Endothelial cell of umbilical vein (primary cell): ENCODE measurements around the gene PPIL6. TPM values are rescaled to one million over a fixed set of nuclear protein-coding genes. Genes with fewer than 3 reads are reported as not detected.

ENCODE experiments used
- BruUV-seq: library from RNA; stranded (reverse); fragments of 400-500 nt; replicated peaks from 2 replicates; lab custom pipeline; 2021; lab: Mats Ljungman, UMichigan
- CTCF ChIA-PET: fragments of 300-600, 350-600 bp; sonication (Branson Sonifier 250); formaldehyde crosslinking; loops from one replicate; lab custom pipeline; 2021; ENCODE audit warnings: antibody characterized with exemption, inconsistent platforms; lab: Charles Lee
- POLR2A ChIA-PET: fragments of 300-600, 350-600 bp; sonication (Branson Sonifier 250); formaldehyde crosslinking; loops from one replicate; lab custom pipeline; 2021; ENCODE audit warnings: antibody characterized with exemption, inconsistent platforms; lab: Charles Lee
- DNase-seq: peaks from one replicate; pipeline ENCODE4 v3.0.0-alpha.2; 2011; ENCODE audit warnings: low read depth, low spot score
- FAIRE-seq: peaks from 2 replicates; lab custom pipeline; 2011; peaks lifted over from hg19 to GRCh38; lab: Jason Lieb, UNC
- H2AFZ ChIP-seq: 2 replicates; pipeline ENCODE4 v1.6.0; 2012; ENCODE audit warnings: low read depth, low read length, control low read depth, inconsistent platforms
- H3K27ac ChIP-seq: 2 replicates; pipeline ENCODE4 v1.5.1; 2011; ENCODE audit warnings: low read depth, mild to moderate bottlenecking, control low read depth, low read length, moderate library complexity; ENCODE audit not compliant: insufficient read depth
- H3K27me3 ChIP-seq, 2 experiments: 2 replicates each; pipeline versions ENCODE4 v1.6.0 to v1.6.1; 2011; ENCODE audit warnings: low read length in 2 of 2, mixed read lengths in 1 of 2; ENCODE audit not compliant: control insufficient read depth in 2 of 2, insufficient read depth in 2 of 2
- H3K36me3 ChIP-seq, 2 experiments: 2 replicates in 1 of 2; 3 replicates in 1 of 2; pipeline ENCODE4 v1.5.1; 2011; ENCODE audit warnings: low read length in 2 of 2, mild to moderate bottlenecking in 1 of 2, moderate library complexity in 1 of 2; ENCODE audit not compliant: control insufficient read depth in 2 of 2, insufficient read depth in 2 of 2; ENCODE audit errors: extremely low read depth in 1 of 2
- H3K4me1 ChIP-seq: 3 replicates; pipeline ENCODE4 v1.5.1; 2011; ENCODE audit warnings: mild to moderate bottlenecking, low read length; ENCODE audit not compliant: control insufficient read depth, insufficient read depth; ENCODE audit errors: extremely low read depth
- H3K4me2 ChIP-seq: 2 replicates; pipeline ENCODE4 v1.6.1; 2011; ENCODE audit warnings: low read length, control low read depth, mixed read lengths; ENCODE audit not compliant: insufficient read depth
- H3K4me3 ChIP-seq, 3 experiments: fragments of 200-600 bp in 1 of 3; sonication (generic), shearing (Covaris generic) in 1 of 3; replicated peaks in 1 of 3; 2 replicates each; pipeline ENCODE4 v1.5.1; 2011 to 2016; ENCODE audit warnings: control low read depth in 3 of 3, low read length in 3 of 3, mild to moderate bottlenecking in 2 of 3, inconsistent platforms in 1 of 3, low read depth in 1 of 3, moderate library complexity in 1 of 3; ENCODE audit not compliant: insufficient read depth in 1 of 3
- H3K79me2 ChIP-seq: 2 replicates; pipeline ENCODE4 v1.6.0; 2012; ENCODE audit warnings: low read length, inconsistent platforms; ENCODE audit not compliant: control insufficient read depth, insufficient read depth
- H3K9ac ChIP-seq: replicated peaks from 2 replicates; pipeline ENCODE3; 2011; ENCODE audit warnings: low read length, control low read depth; ENCODE audit not compliant: insufficient read depth; ENCODE audit errors: extremely low read depth
- H3K9me1 ChIP-seq: replicated peaks from 3 replicates; pipeline ENCODE4 v1.6.0; 2011; ENCODE audit warnings: mild to moderate bottlenecking, low read length; ENCODE audit not compliant: control insufficient read depth, insufficient read depth; ENCODE audit errors: extremely low read depth
- H3K9me3 ChIP-seq: replicated peaks from 2 replicates; pipeline ENCODE4 v1.5.1; 2012; ENCODE audit warnings: low read length, inconsistent platforms; ENCODE audit not compliant: control insufficient read depth, insufficient read depth
- H4K20me1 ChIP-seq: replicated peaks from 2 replicates; pipeline ENCODE3; 2011; ENCODE audit warnings: mild to moderate bottlenecking, low read length; ENCODE audit not compliant: control insufficient read depth, insufficient read depth; ENCODE audit errors: extremely low read depth
- CTCF ChIP-seq, 2 donors: IDR thresholded peaks; 1 replicate in 1 of 2; 2 replicates in 1 of 2; pipeline ENCODE4 v1.5.1; 2011; ENCODE audit warnings: low read length in 2 of 2, mild to moderate bottlenecking in 2 of 2, moderate library complexity in 2 of 2, control low read depth in 1 of 2, inconsistent platforms in 1 of 2, low read depth in 1 of 2; ENCODE audit not compliant: insufficient read depth in 1 of 2; ENCODE audit errors: extremely low read depth in 1 of 2
- EZH2 ChIP-seq: IDR thresholded peaks from 2 replicates; pipeline ENCODE4 v1.6.1; 2012; ENCODE audit warnings: borderline replicate concordance, low read depth, mild to moderate bottlenecking, moderate library complexity, low read length, inconsistent platforms; ENCODE audit not compliant: severe bottlenecking
- FOS ChIP-seq: IDR thresholded peaks from 2 replicates; pipeline ENCODE4 v1.6.1; 2011; ENCODE audit warnings: mild to moderate bottlenecking, low read length, moderate library complexity, borderline replicate concordance; ENCODE audit not compliant: insufficient read depth
- GATA2 ChIP-seq: IDR thresholded peaks from 2 replicates; pipeline ENCODE4 v1.7.0; 2011; ENCODE audit warnings: low read depth, mild to moderate bottlenecking, moderate library complexity, mixed read lengths, low read length; ENCODE audit not compliant: insufficient read length, insufficient read depth
- JUN ChIP-seq: IDR thresholded peaks from 2 replicates; pipeline ENCODE4 v1.6.1; 2011; ENCODE audit warnings: borderline replicate concordance, low read depth; ENCODE audit not compliant: insufficient read length, insufficient read depth
- MAX ChIP-seq: IDR thresholded peaks from 2 replicates; pipeline ENCODE4 v1.6.1; 2011; ENCODE audit not compliant: insufficient read depth, insufficient read length
- MYC ChIP-seq: IDR thresholded peaks from one replicate; pipeline ENCODE4 v1.6.1; 2011; ENCODE audit warnings: mild to moderate bottlenecking, low read depth, low read length
- POLR2A ChIP-seq: IDR thresholded peaks from 2 replicates; pipeline ENCODE4 v1.6.1; 2012; ENCODE audit warnings: low read depth, mild to moderate bottlenecking, control low read depth, low read length
- POLR2AphosphoS5 ChIP-seq: IDR thresholded peaks from 2 replicates; pipeline ENCODE4 v1.6.1; 2012; ENCODE audit warnings: low read depth, mild to moderate bottlenecking, control low read depth, low read length, moderate library complexity; ENCODE audit not compliant: insufficient read depth
- dilution Hi-C: fragments of 300-500 bp; cut with MboI; formaldehyde crosslinking; loops from one replicate; pipeline ENCODE4 v1.15.0; 2019; ENCODE audit warnings: low sequenced_read_pairs; ENCODE audit not compliant: extremely low pct_ligation_motif_present
- intact Hi-C: fragments of 100-400 bp; cut with micrococcal nuclease; formaldehyde crosslinking; loops from one replicate; pipeline ENCODE4 v1.10.0; 2022
- polyA plus RNA-seq, 4 experiments: library from polyadenylated mRNA; depleted of rRNA in 3 of 4; stranded (reverse) in 3 of 4; unstranded in 1 of 4; fragments of >200 nt; gene quantifications; 2 replicates each; pipeline versions ENCODE4 v1.2.1 to v1.2.3, GENCODE V29; 2011 to 2012; ENCODE audit warnings: missing spikeins in 1 of 4
- total RNA-seq: library from RNA; stranded (reverse); gene quantifications from 2 replicates; pipeline ENCODE4 v1.2.3, GENCODE V29; 2021

Gene PPIL6
- total and polyA plus RNA-seq, 2 donors (not counting 3 experiments of a cell fraction or from before 2014, with no cell fraction given): 0.11 to 0.33 TPM

GRCh38 chr6:109343518-109343917 is 96.9 kb downstream of the PPIL6 start:
- Histone ChIP-seq H4K20me1 (no peaks in the 10 kb centered on the region), H2AFZ (no peak overlapping the region), H3K4me1 (no peaks in the 10 kb centered on the region), H3K9ac (no peak overlapping the region), H3K9me3 (no peaks in the 10 kb centered on the region), H3K36me3 (no peaks in the 10 kb centered on the region), H3K4me2 (no peak overlapping the region), H3K27ac (no peak overlapping the region), H3K9me1 (no peaks in the 10 kb centered on the region), H3K27me3 (no peaks in the 10 kb centered on the region), H3K79me2 (no peaks in the 10 kb centered on the region), H3K4me3 (no peak overlapping the region)
- DNase-seq (no peak), FAIRE-seq (no peak)
- ChIA-PET CTCF (no interaction called here), POLR2A (no interaction called here)
- dilution Hi-C loops: no loop called here
- intact Hi-C loops: no loop called here
- no peak for TF ChIP-seq POLR2A
- no peak for TF ChIP-seq JUN
- TF ChIP-seq FOS: no peak
- no peak for TF ChIP-seq MYC
- TF ChIP-seq MAX: no peak
- TF ChIP-seq GATA2: no peak
- no peak for TF ChIP-seq POLR2AphosphoS5
- TF ChIP-seq CTCF (IDR thresholded peaks at IDR 0.05; ENCODE audit: extremely low read depth in 1 of 2, insufficient read depth in 1 of 2, low read depth in 1 of 2, low read length in 2 of 2): no peak
- no peak for TF ChIP-seq EZH2
- no TSS peak for BruUV-seq
